Subcutaneous adipose tissue (tissue), 4 donors: ENCODE data around the gene RAN. TPM values are rescaled to one million over a fixed set of nuclear protein-coding genes. Genes with fewer than 3 reads are reported as not detected.

ENCODE experiments used
- CTCF ChIP-seq: fragments of 450-650 bp; IDR thresholded peaks from one replicate; pipeline ENCODE4 v1.5.1; 2016; ENCODE audit warnings: low read depth, mild to moderate bottlenecking, control low read depth, antibody characterized with exemption, moderate library complexity
- total RNA-seq, 4 donors: library from RNA; depleted of rRNA; stranded (reverse); fragments of >200 nt; gene quantifications; one replicate each; pipeline ENCODE4 v1.1.0, GENCODE V29; 2016

Gene RAN
- total RNA-seq, 4 donors from 2014 or later: 82.3 to 237 (median 128) TPM

DNA sequence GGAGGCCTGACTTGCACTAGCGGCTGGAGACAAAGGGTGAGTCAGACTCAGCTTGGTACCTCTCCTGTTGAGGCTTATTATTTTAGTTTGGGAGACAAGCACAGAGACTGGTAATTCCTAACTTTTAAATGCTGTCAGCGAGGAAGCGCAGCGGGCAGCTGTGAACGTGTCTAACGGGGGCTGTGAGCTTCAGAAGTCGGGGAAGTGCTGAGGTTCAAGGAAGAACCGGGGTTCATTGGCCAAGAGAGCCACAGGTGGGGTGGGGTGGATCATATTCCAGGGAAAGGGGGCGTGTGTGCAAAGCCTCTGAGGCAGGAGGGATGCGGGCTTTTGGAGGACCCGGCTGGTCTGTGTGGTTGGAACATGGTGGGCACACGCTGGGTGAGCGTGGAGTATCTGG lies 45.7 kb downstream of the RAN start:
- TF ChIP-seq CTCF: no peak

- TF ChIP-seq CTCF: no peak
Observed at GRCh38 chr12:130919086-130919485, 47.2 kb downstream of the RAN start.

GRCh38 chr12:130920119-130920703 lies 48.3 kb downstream of the RAN start:
- TF ChIP-seq CTCF: no peak

DNA sequence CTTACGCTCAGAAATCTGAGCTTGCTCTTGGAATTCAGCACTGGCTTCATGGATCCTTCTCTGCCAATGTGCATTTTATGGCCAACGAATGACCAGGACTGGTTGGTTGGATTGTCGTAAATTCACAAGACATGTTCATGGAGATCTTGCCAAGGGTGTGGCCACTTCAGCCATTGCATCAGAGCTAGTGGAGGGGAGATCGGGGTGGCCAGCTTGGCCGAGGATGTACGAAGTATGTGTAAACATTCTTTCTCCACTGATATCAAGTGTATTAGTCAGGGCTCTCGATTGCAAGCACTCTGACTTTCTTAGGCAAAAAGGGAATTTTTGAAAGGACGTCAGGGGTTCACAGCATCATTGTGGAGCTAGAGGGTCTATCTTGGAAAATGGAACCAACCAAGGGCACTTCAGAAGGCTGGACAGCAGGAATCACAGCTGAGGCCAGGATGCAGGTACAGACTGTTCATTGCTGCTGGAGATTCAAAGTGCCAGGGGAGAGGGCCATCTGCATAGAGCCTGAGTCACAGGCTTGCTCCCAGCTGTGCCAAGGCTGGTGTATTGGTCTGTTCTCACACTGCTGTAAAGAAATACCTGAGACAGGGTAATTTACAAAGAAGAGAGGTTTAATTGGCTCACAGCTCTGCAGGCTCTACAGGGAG lies 49.0 kb downstream of the RAN start:
- TF ChIP-seq CTCF: no peak

GRCh38 chr12:130922511-130922953 lies 50.7 kb downstream of the RAN start:
- TF ChIP-seq CTCF: no peak

GRCh38 chr12:130924966-130925665 lies 53.2 kb downstream of the RAN start:
- TF ChIP-seq CTCF: no peak

- no peak for TF ChIP-seq CTCF
Observed at GRCh38 chr12:130925666-130926015, 53.8 kb downstream of the RAN start.
